GM19455 (cell line): ENCODE results near the gene ST3GAL5.
"Not testable (repeated sequence)": the region's sequence is repeated elsewhere in the genome, so short reads cannot be mapped to it uniquely, and the experiment has no call there.

ENCODE experiments used
- ATAC-seq: cut with Tn5 transposase; IDR thresholded peaks from one replicate; pipeline ENCODE4 v1.9.1; 2021; ENCODE audit not compliant: unreplicated experiment

The ST3GAL5 gene

GRCh38 chr2:85888684-85889626 lies at the start of gene ST3GAL5:
Gene ST3GAL5, minus strand, starts transcription at chr2:85888990. Its CDS starts 85 bp downstream, at chr2:85888905.
- ATAC-seq, result peak; percentile 78

GRCh38 chr2:85938456-85938855 lies 49.7 kb upstream of the ST3GAL5 start:
- no peak for ATAC-seq

GRCh38 chr2:85937069-85937439 lies 48.3 kb upstream of the ST3GAL5 start:
- ATAC-seq, result no peak

DNA sequence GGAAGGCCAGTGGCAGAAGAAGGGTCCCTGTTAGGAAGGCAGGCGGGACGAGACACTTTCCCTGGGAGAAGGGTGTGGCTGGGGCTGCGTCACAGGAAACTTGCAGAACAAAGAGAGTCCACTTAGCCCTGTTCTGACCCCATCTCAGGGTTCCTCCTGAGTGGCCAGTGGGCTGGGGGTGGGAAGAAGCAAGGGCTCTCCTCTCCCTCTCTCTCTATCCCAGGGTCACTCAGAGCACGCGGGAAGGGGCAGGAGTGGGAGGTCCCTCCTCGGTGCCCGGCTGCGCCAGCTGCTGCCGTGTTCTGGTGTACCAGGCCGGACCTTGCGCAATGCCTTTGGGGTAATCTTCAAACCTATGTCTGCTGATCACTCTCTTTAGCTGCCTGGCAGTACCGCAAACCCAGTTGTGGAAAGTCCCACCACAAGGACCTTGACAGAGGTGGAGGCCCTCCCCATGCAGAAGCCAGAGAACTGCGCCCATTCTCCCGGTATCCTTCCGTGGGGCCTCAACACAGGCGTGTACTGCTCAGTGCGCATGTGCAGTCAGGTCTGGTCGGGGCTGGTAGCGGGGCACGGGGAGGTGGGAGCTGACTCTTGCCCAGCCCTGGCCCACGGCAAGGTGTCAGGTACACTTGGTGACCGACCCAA lies 47.8 kb upstream of the ST3GAL5 start:
- no peak for ATAC-seq

DNA sequence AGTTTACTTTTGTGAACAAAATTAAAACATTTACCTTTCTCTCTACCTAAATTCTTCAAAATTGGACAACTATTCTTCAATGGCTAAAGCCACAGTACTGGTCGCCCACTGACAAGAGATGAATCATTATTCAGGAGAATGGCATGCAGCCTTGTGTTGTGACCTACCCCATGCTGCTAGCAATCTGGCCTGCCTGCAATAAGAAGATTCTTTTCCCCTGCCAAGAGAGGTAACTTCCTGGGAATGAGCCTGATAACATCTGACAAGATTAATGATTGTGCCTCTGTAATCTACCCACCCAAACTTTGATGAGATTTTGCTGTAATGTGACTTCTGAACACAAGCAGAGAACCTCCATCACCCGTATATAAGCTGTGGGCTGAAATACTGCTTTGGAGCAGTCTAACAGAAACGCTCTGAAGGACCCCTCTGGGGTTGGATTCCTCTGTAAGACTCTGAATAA lies 47.0 kb upstream of the ST3GAL5 start:
- no peak for ATAC-seq

DNA sequence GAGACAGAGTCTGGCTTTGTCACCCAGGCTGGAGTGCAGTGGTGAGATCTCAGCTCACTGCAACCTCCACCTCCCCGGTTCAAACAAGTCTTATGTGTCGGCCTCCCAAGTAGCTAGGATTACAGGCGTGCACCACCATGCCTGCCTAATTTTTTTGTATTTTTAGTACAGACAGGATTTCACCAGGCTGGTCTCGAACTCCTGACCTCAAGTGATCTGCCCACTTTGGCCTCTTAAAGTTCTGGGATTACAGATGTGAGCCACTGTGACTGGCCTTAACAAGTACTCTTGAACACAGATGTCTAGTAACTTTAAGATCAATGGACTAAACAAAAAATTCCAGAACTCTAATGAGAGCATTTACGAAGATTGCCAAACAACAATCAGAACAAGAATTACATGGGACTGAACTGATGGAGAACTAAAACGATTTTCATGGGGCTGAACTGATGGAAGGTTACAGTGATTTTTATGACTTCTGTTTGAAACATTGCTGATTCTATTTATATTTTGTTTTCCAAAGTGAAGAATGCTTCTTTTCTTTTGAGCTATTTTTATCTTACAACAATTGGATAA lies 46.5 kb upstream of the ST3GAL5 start:
- no peak for ATAC-seq

DNA sequence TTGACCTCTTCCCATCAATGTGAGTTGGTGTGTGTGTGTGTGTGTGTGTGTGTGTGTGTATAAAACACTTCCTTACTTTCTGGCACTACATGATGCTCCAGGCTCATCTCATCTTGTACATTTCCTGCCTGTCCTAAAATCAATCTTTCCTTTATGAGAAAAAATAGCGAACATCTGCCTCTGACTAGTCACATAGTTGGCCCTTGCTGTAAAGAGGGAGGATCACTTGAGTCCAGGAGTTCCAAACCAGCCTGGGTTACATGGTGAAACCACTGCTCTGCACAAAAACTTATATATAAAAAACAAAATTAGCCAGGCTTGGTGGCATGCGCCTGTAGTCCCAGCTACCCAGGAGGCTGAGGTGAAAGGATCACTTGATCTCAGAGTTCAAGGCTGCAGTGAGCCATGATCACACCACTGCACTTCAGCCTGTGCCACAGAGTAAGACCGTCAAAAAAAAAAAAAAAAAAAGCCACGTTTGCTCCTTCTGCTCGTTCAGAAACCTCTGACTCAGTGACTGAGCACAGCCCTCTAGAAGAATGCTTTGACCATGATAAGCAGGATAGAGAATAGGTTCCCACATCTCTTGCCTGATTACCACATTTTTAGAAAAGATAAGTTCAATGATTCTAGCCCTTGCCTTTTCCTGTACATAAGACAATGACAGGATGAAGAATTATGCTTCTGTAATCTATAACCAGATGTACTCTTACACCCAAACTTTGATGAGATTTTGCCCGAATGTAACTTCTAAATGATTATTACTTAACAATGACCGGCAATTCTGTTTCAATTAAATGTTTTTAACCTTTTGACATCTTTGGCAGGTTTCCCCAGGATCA lies 45.2 kb upstream of the ST3GAL5 start:
- ATAC-seq, result no peak

GRCh38 chr2:85931151-85931550 lies 42.4 kb upstream of the ST3GAL5 start:
- ATAC-seq, result not testable (repeated sequence)

DNA sequence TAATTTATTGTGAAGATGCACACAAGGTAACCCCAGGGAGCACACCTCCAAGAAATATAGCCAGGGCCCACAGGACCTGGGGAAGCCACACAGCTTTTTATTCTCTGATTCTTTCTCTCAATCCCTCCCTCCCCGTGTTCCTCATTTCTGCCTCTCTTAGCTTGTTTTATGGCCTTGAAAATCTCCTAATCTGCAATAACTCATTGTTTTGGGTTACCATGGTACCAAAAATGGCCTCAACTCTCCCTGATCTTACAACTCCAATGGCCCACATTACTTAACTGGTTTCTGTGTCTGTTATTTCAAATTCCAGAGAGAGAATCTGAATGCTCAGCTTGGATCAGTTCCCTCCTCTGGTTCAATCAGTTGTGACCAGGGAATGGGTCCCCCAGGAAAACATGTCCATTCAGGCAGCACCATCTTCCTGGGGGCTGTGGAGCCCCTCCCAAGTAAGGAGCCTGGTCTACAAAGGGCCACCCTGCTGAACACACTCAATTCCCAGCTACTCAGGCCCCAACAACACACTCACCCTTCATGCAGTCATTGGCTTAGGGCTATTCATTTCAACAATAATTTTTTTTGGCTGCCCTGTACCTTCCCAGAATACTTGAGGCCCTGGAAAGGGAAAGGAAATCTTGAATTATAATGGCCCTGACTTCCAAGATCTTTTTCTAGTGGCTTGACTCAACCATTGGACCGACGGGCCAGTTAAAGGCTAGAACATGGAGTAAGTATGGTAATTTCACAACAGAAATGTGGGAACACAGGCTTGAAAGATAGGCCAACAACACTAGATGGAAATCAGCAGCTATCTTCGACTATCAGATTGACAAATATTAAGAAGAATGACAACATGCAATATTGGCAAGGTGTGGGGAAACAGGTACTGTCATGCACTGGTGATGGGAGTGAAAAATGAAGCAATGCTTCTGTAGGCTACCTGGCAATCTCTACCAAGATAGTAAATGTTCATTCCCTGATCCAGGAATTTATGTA lies 41.6 kb upstream of the ST3GAL5 start:
- ATAC-seq, result no peak

DNA sequence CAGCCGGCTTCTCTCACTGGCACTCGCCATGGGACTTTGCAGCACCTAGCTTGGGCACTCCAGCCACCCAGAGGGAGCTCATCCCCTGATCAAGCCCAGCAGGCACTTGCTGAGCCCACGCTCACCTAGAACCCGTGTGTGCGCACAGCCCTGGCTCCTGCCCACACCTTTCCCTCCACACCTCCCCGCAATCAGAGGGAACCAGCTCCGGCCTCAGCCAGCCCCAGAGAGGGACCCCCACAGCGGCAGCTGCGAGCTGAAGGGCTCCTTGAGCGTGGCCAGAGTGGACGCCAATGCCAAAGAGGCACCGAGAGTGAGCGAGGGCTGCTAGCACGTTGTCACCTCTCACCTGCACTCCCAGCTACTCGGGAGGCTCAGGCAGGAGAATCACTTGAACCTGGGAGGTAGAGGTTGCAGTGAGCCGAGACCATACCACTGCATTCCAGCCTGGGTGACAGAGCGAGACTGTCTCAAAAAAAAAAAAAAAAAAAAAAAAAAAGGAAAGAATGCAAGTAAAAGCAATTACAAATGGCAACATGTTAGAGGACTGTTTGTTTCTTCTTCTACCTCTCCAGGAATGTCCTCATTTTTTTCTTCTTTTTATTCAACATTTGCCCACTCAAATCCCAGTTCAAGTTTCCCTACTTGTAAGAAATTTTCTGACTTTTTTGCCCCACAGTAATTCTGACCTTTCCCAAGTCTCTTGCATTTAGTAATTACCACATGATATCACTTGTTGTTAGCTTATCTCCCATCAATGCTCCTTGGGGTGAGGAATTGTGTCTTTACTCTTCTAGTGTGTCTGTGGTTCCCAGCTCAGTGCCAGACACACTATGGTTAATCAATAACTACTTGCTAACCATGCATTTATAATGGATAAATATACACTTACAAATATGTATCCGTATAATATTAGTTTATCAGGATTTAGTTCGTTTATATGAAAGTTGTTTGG lies 40.6 kb upstream of the ST3GAL5 start:
- no peak for ATAC-seq

- no peak for ATAC-seq
These were observed 38.3 kb upstream of the ST3GAL5 start for GRCh38 chr2:85926931-85927661.

DNA sequence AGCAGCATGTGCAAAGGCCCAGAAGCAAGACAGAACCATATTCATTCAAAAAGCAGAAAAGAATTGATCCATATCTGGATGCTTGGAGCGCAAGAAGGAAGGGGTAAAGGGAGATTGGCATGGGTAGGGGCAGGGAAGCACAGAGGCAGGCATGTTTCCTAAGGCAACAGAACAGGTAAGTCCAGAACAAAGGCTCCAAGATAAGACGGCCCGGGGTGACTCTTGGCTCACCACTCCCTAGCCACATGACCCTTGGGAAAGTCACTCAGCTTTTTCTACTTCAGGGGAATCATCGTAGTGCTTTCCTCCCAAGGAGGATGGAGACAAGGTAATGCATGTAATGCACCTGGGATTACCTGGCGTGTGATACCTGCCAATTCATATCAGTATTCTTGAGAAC lies 37.7 kb upstream of the ST3GAL5 start:
- ATAC-seq, result no peak

GRCh38 chr2:85925216-85925671 lies 36.5 kb upstream of the ST3GAL5 start:
- ATAC-seq, result no peak

DNA sequence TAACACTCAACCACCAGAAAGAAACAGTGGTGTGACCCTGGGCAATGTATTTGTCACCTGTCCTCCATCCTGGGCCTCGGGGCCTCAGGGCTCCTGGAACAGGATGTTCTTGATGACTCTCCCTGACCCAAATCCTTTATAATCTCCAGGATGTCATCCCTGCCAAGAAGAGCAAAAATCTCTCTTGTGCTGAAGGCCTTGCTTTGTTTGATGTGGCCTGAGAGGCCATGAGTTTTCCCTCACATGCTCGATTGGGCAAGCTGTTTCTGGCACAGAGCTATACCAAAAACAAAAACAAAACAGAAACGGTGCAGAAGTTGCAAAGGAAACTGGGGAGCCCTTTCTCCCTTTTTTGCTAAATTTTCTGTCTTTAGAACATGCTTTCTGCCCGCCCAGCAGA lies 35.7 kb upstream of the ST3GAL5 start:
- ATAC-seq, result no peak

GRCh38 chr2:85922199-85922598 lies 33.4 kb upstream of the ST3GAL5 start:
- no peak for ATAC-seq

DNA sequence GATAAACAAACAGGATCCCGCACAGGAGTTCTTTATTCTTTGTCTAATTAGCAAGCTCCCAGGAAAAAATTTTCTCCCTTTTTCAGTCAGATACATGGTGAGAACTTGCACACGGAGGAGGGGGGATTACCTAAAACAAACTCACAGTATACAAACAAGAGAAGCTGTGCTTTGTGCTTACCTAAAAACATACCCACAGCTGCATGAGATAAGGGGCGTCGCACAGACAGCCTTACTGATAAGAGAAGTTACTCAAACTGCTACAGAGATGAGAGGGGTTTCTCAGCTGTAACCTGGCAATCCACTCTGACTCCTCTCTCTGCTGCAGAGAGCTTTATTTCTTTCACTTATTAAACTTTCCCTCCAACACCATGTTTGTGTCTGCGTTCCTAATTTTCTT lies 32.9 kb upstream of the ST3GAL5 start:
- ATAC-seq, result no peak

GRCh38 chr2:85920810-85921545 lies 32.2 kb upstream of the ST3GAL5 start:
- no peak for ATAC-seq
